Measurements from ENCODE around the gene TBC1D22A. TPM values are rescaled to one million over a fixed set of nuclear protein-coding genes. Genes with fewer than 3 reads are reported as not detected.
"Not testable (repeated sequence)": the region's sequence is repeated elsewhere in the genome, so short reads cannot be mapped to it uniquely, and the experiment has no call there.

The TBC1D22A gene
- total RNA-seq, 2 experiments from 2014 or later, result 47.2 to 49.1 TPM

DNA sequence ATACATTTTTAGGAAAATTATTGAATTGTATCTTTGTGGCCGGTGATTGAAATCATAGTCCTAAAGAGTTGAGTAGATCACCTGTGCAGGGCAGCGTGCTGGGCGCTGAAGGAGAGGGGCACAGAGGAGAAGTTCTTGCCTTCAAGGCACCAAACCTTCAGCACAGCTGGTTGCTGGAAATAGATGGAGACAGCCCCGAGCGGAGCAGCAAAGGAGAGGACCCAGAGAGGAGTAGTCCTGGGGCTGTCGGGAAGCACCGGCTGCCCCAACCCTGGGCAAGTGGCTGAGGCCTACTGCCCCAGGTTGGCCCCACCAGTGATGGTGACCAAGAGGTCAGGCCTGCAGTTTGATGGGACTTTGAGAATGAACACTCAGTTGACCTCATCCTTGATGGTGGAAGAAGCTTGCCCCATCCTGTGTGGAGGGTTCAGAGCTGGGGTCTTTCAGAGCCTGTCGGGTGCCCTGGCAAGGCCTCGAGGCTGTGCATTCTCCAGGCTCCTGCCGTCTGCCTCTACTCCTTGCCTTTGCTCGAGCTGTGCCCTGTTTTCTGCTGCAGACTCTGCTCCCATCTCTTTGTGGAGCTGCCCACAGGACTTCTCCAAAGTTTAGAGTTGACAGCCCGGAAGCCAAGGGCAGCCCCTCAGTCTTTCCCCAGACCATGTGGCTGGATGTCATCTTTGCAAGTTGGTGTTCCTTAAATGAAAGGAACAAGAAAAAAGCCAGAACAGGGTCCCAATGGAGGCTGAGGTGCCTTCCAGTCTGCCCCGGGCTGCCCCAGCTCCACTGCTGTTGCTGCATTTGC lies 285.1 kb downstream of the TBC1D22A start:
- POLR2A ChIA-PET, result no interaction called here
- peak overlapping the region; percentile 30 for H3K27ac Mint-ChIP-seq
- no peaks in the 10 kb centered on the region for H3K9me3 Mint-ChIP-seq

GRCh38 chr22:47048123-47049077 lies 285.9 kb downstream of the TBC1D22A start:
- POLR2A ChIA-PET, result no interaction called here
- Mint-ChIP-seq H3K4me1 (peaks cover 26% of the 10 kb centered on the region), H3K4me3 (no peak overlapping the region), H3K9me3 (no peaks in the 10 kb centered on the region), H3K27ac (no peak overlapping the region), H3K27me3 (no peaks in the 10 kb centered on the region), H3K36me3 (no peaks in the 10 kb centered on the region)
- ATAC-seq (ENCODE audit: low read depth) (no peak), DNase-seq (no peak)

More for the DNA sequence above, 285.1 kb downstream of the TBC1D22A start:
- ATAC-seq (ENCODE audit: low read depth) (no peak), DNase-seq (no peak)
- Mint-ChIP-seq H3K27me3 (no peaks in the 10 kb centered on the region), H3K4me1 (peaks cover 20% of the 10 kb centered on the region), H3K4me3 (no peak overlapping the region), H3K36me3 (no peaks in the 10 kb centered on the region)

GRCh38 chr22:47049078-47049624 lies 286.7 kb downstream of the TBC1D22A start:
- ATAC-seq (ENCODE audit: low read depth) (no peak), DNase-seq (no peak)
- H3K9me3 Mint-ChIP-seq, result no peaks in the 10 kb centered on the region
- no peaks in the 10 kb centered on the region for H3K36me3 Mint-ChIP-seq
- peaks cover 23% of the 10 kb centered on the region for H3K4me1 Mint-ChIP-seq
- POLR2A ChIA-PET, result no interaction called here
- no peaks in the 10 kb centered on the region for H3K27me3 Mint-ChIP-seq
- no peak overlapping the region for H3K27ac Mint-ChIP-seq
- H3K4me3 Mint-ChIP-seq, result no peak overlapping the region

- H3K36me3 Mint-ChIP-seq; H3K27me3 Mint-ChIP-seq; DNase-seq; H3K27ac Mint-ChIP-seq; POLR2A ChIA-PET; ATAC-seq (ENCODE audit: low read depth); H3K4me3 Mint-ChIP-seq; H3K9me3 Mint-ChIP-seq: not testable (repeated sequence)
- peaks cover 17% of the 10 kb centered on the region for H3K4me1 Mint-ChIP-seq
Observed at GRCh38 chr22:47049736-47050400, 287.4 kb downstream of the TBC1D22A start.

GRCh38 chr22:47050401-47051051 lies 288.1 kb downstream of the TBC1D22A start:
- Mint-ChIP-seq H3K27me3 (no peaks in the 10 kb centered on the region), H3K27ac (peak overlapping the region; percentile 32)

DNA sequence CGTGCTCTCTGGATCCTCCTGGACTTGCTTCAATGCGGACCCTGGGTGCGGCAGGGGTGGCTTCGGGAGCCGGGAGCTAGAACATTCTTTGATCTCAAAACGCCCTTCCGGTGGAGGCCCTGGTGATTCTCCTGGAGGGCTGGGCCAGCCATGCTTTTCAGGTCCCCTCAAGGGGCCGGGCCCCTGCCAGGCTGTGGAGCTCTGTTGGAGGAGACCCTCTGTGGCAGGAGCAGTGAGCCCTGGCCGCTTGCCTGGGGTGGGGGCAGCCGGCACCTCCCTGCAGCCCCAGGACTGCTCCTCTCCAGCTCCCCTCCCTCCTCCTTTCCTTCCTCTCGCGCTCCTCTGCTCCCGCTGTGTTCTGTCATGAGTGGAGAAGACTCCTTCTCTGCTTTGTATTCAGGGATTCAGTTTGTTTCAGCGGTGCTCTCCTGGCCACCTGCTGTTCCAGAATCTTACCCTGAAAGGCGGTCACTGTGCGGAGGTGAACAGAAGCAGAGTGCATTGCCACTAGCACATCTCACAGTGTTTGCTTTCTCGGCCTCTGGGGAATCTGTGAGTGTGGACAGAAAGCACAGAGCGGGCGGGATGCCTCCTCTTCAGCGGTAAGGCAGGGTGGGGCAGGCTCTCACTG lies 289.1 kb downstream of the TBC1D22A start:
- DNase-seq (no peak), ATAC-seq (ENCODE audit: low read depth) (no peak)
- peaks cover 17% of the 10 kb centered on the region for H3K4me1 Mint-ChIP-seq
- H3K4me3 Mint-ChIP-seq, result no peak overlapping the region
- no peaks in the 10 kb centered on the region for H3K9me3 Mint-ChIP-seq
- peaks cover 1% of the 10 kb centered on the region for H3K36me3 Mint-ChIP-seq
- H3K27me3 Mint-ChIP-seq, result no peaks in the 10 kb centered on the region
- POLR2A ChIA-PET, result no interaction called here
- peak overlapping the region; percentile 63 for H3K27ac Mint-ChIP-seq

More at GRCh38 chr22:47050401-47051051, 288.1 kb downstream of the TBC1D22A start:
- Mint-ChIP-seq H3K4me3 (no peak overlapping the region), H3K4me1 (peaks cover 17% of the 10 kb centered on the region), H3K36me3 (peaks cover 1% of the 10 kb centered on the region), H3K9me3 (no peaks in the 10 kb centered on the region)
- DNase-seq, result no peak
- POLR2A ChIA-PET, result no interaction called here
- ATAC-seq (ENCODE audit: low read depth), result no peak

GRCh38 chr22:47052236-47053012 lies 290.0 kb downstream of the TBC1D22A start:
- Mint-ChIP-seq H3K36me3 (peaks cover 1% of the 10 kb centered on the region), H3K27me3 (no peaks in the 10 kb centered on the region), H3K4me3 (peak overlapping the region; percentile 22), H3K4me1 (peaks cover 13% of the 10 kb centered on the region), H3K9me3 (no peaks in the 10 kb centered on the region), H3K27ac (peak overlapping the region; percentile 83)
- ATAC-seq (ENCODE audit: low read depth), result no peak
- no peak for DNase-seq
- POLR2A ChIA-PET, result no interaction called here

DNA sequence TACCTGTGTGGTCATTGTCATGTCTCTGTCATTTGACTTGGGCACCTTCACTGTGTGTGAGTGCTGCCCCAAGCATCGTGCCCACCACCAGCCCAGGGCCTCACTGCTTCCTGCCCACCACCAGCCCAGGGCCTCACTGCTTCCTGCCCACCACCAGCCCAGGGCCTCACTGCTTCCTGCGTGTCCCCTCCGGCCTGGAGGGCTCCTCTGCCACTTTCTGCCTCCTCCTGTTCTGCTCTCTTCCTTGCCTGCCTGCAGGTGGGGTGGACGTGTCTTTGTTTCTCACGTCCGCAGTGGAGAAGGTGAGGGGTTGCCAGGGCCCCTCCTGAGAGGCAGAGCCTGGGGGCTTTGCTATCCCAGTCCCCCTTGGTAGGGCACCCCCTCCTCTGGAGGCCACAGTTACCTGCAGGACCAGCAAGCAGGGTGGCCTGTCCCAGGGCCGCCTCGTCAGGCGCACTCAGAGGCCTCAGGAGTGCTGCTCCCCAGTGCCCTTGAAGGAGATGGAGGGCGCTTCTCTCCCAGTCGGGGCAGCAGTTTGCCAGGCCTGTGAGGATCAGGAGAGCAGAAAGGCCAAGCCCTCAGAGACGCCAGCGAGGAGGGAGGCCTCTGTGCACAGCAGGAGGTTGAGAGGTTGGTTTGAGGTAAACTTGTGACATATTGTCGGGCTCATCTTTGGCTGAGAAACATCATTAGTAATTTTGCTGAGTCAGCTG lies 290.7 kb downstream of the TBC1D22A start:
- peaks cover 1% of the 10 kb centered on the region for H3K36me3 Mint-ChIP-seq
- H3K27me3 Mint-ChIP-seq, result no peaks in the 10 kb centered on the region
- peak; percentile 46 for ATAC-seq (ENCODE audit: low read depth)
- H3K9me3 Mint-ChIP-seq, result no peaks in the 10 kb centered on the region
- H3K4me1 Mint-ChIP-seq, result peaks cover 13% of the 10 kb centered on the region
- POLR2A ChIA-PET, result no interaction called here
- peak overlapping the region; percentile 83 for H3K27ac Mint-ChIP-seq
- DNase-seq, result no peak
- H3K4me3 Mint-ChIP-seq, result peak overlapping the region; percentile 22

DNA sequence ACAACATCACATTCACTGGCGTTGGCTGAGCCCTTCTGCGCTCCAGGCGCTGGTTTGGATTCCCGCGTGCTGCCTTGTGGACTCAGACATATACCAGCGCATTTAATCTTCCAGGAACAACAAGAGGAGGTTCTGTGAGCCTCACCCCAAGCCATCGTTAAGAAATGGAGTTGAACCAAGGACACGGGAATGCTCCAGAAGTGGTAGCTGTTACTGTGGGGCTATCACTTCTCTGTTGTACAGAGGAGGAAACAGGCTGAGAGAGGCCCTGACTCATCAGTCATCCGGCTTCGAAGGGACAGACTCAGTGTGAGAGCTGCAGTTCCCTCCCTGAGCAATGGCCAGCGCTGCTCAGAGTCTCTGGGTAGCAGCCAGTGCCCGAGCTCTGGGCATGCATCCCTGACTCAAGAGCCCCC lies 291.3 kb downstream of the TBC1D22A start:
- Mint-ChIP-seq H3K36me3 (peaks cover 1% of the 10 kb centered on the region), H3K4me3 (no peak overlapping the region), H3K27me3 (no peaks in the 10 kb centered on the region), H3K4me1 (peaks cover 13% of the 10 kb centered on the region), H3K9me3 (no peaks in the 10 kb centered on the region), H3K27ac (peak overlapping the region; percentile 30)
- no peak for DNase-seq
- no peak for ATAC-seq (ENCODE audit: low read depth)
- POLR2A ChIA-PET, result no interaction called here

DNA sequence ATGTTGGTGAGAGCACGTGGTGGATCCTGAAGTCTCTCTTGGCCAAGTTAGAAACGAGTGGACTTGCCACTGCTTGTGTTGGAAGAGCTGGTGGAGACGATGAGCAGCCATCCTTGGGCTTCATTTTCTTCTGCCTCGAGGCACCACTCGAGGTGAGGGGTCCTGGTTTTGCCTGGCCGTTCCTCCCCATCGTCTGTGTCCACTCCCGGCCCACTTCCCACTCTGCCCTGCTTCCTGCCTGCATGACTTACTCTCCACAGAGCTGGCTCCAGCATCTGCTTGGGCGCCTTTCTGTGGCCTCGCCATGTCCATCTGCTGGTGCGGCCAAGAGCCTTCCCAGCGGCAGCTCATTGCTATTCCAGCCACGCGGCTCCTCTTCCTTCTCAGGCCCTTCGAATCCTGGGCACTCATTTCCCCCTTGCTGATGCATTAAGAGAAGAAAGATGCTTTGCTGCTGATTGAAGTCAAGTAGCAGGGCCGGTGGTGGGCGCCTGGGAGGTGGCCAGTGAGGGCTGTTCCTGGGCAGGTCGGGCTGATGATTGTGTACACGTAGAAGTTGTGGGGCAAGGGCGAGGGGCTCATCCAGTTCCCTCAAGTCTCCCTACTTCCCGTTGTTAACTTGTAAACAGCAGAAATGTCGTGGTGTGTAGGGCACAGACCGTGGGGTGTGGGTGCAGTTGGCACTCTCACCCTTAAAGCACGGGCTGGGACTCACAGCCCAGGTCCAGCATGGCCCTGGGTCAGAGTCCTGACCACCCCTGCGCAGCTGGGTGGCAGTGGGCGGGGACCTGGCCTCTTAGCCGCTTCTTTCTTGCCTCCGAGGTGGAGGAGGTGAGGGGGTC lies 292.0 kb downstream of the TBC1D22A start:
- Mint-ChIP-seq H3K9me3 (no peaks in the 10 kb centered on the region), H3K4me3 (no peak overlapping the region), H3K27me3 (no peaks in the 10 kb centered on the region), H3K4me1 (peaks cover 11% of the 10 kb centered on the region), H3K36me3 (peaks cover 1% of the 10 kb centered on the region), H3K27ac (peak overlapping the region; percentile 30)
- DNase-seq, result no peak
- no peak for ATAC-seq (ENCODE audit: low read depth)
- POLR2A ChIA-PET, result no interaction called here

DNA sequence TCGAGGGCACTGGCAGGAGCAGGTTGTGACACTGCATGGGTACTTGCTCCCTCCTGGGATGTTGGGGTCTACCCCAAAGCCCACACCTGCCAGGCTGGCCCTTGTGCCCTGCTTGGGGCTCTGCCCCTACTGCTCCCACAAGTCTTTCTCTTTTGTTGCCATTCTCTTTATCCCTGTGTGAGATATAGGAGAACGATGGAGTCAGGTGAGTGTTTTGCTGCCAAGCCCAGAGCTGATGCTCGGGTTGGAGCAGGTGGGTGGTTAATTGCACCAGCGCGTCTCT lies 292.6 kb downstream of the TBC1D22A start:
- Mint-ChIP-seq H3K4me1 (peaks cover 9% of the 10 kb centered on the region), H3K27ac (peak overlapping the region; percentile 65), H3K4me3 (no peak overlapping the region), H3K9me3 (no peaks in the 10 kb centered on the region), H3K36me3 (peaks cover 1% of the 10 kb centered on the region), H3K27me3 (no peaks in the 10 kb centered on the region)
- ATAC-seq (ENCODE audit: low read depth) (no peak), DNase-seq (no peak)
- POLR2A ChIA-PET, result no interaction called here
